K562 (cell line): ENCODE data around the gene ATF5.

Experiments used
- ETV6 ChIP-seq, 3 experiments: fragments of 150-350 bp in 1 of 3; sonication (generic) in 1 of 3; formaldehyde crosslinking in 1 of 3; IDR thresholded peaks; 2 replicates each; pipeline versions ENCODE4 v1.6.1 to v1.8.0; 2014 to 2022; ENCODE audit warnings: borderline replicate concordance in 2 of 3, low read depth in 2 of 3, antibody characterized with exemption in 1 of 3, low read length in 1 of 3, mild to moderate bottlenecking in 1 of 3, missing genetic modification reagents in 1 of 3
- FOS ChIP-seq: IDR thresholded peaks from 3 replicates; pipeline ENCODE4 v1.6.1; 2011; ENCODE audit not compliant: insufficient read length; ENCODE audit errors: extremely low read depth
- GATAD2B ChIP-seq: fragments of 450-650 bp; IDR thresholded peaks from 2 replicates; pipeline ENCODE4 v1.6.1; 2017; ENCODE audit warnings: mild to moderate bottlenecking, borderline replicate concordance
- HNRNPH1 ChIP-seq: fragments of 200-400 bp; formaldehyde crosslinking; optimal IDR thresholded peaks from 2 replicates; pipeline ENCODE3; 2017; ENCODE audit warnings: low read depth, mild to moderate bottlenecking, low read length, moderate library complexity
- KDM1A ChIP-seq, 2 experiments: fragments of 450-650 bp; IDR thresholded peaks; 2 replicates each; pipeline ENCODE4 v1.6.1; 2016; ENCODE audit warnings: mild to moderate bottlenecking in 2 of 2
- MAFF ChIP-seq: IDR thresholded peaks from 2 replicates; pipeline ENCODE4 v1.6.1; 2012; ENCODE audit warnings: low read length, improper control_type of control experiment
- MEF2A ChIP-seq: IDR thresholded peaks from 2 replicates; pipeline ENCODE4 v1.6.1; 2011; ENCODE audit warnings: low read depth, mild to moderate bottlenecking, low read length, moderate library complexity; ENCODE audit not compliant: control insufficient read depth
- POLR2A ChIP-seq: fragments of 450-650 bp; conservative IDR thresholded peaks from 2 replicates; pipeline ENCODE4 v1.6.1; 2016
- TEAD4 ChIP-seq, 2 experiments: sonication (generic) in 1 of 2; formaldehyde crosslinking in 1 of 2; IDR thresholded peaks; 2 replicates each; pipeline versions ENCODE4 v1.6.1 to v1.8.0; 2012 to 2022; ENCODE audit warnings: borderline replicate concordance in 1 of 2, inconsistent platforms in 1 of 2, low read length in 1 of 2, mild to moderate bottlenecking in 1 of 2, missing genetic modification reagents in 1 of 2

DNA sequence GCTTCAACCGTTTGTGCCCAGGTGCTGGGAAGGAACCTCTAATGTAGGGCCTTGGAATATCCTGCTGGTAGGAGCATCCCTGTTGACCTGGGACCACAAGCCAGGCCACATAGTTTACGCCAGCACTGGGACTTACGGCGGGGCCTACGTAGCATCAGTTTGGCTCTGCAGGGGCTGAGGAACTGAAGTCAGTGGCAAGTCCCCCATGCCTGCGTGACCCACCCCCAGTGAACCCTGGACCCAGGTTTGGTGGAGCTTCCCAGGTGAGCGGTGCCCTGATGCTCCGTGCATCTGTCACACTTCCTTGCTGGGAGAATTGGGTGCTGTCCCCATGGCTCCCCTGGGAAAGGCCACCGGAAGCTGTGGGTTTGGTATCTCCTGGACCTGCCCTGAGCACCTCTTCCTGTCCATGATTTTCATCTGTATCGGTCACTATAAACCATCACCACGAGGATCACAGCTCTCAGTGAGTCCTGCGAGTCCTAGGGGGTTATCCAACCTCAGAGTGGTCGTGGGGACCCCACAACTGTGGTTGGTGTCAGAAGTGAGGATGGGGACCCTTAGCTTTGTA, 22.0 kb downstream of the ATF5 start:
- TF ChIP-seq FOS = no peak
- no peak for TF ChIP-seq ETV6 (IDR thresholded peaks at IDR 0.05; ENCODE audit: borderline replicate concordance in 1 of 2, low read depth in 2 of 2, low read length in 1 of 2)
- no peak for TF ChIP-seq ETV6 (CRISPR knock-in tag; IDR thresholded peaks at IDR 0.05; ENCODE audit: borderline replicate concordance)
- no peak for TF ChIP-seq POLR2A
- no peak for TF ChIP-seq KDM1A (IDR thresholded peaks at IDR 0.05)
- no peak for TF ChIP-seq MEF2A
- no peak for TF ChIP-seq GATAD2B
- TF ChIP-seq HNRNPH1 = no peak
- no peak for TF ChIP-seq MAFF
- no peak for TF ChIP-seq TEAD4 (IDR thresholded peaks at IDR 0.05; ENCODE audit: low read length)
- no peak for TF ChIP-seq TEAD4 (CRISPR knock-in tag; IDR thresholded peaks at IDR 0.05; ENCODE audit: borderline replicate concordance)
